WERI-Rb-1 (cell line): ENCODE measurements around the gene ROGDI.

Source experiments
- DNase-seq: peaks from one replicate; pipeline ENCODE4 v3.0.0-alpha.2; 2020
- H3K27ac ChIP-seq: fragments of 250-450 bp; sonication (Bioruptor Pico); 2 replicates; pipeline ENCODE4 v1.5.1; 2020; ENCODE audit warnings: mild to moderate bottlenecking, moderate library complexity
- H3K27me3 ChIP-seq: fragments of 250-450 bp; sonication (Bioruptor Pico); 2 replicates; pipeline ENCODE4 v1.5.1; 2021; ENCODE audit warnings: mild to moderate bottlenecking, low read depth, moderate library complexity; ENCODE audit not compliant: insufficient read depth, severe bottlenecking
- H3K36me3 ChIP-seq: fragments of 250-450 bp; sonication (Bioruptor Pico); 2 replicates; pipeline ENCODE4 v1.5.1; 2020; ENCODE audit warnings: mild to moderate bottlenecking, moderate library complexity
- H3K4me3 ChIP-seq: 2 replicates; pipeline ENCODE4 v1.5.1; 2011; ENCODE audit warnings: low read depth, mild to moderate bottlenecking, control low read depth, low read length
- H3K9me3 ChIP-seq: fragments of 250-450 bp; sonication (Bioruptor Pico); 2 replicates; pipeline ENCODE4 v1.5.1; 2021; ENCODE audit warnings: mild to moderate bottlenecking, moderate library complexity; ENCODE audit not compliant: severe bottlenecking
- CTCF ChIP-seq: IDR thresholded peaks from 2 replicates; pipeline ENCODE4 v1.5.1; 2011; ENCODE audit warnings: low read depth, mild to moderate bottlenecking, control low read depth, inconsistent platforms, low read length

The ROGDI gene

GRCh38 chr16:4840984-4841383 is 38.6 kb upstream of the ROGDI start:
- Histone ChIP-seq H3K27ac (no peak overlapping the region), H3K36me3 (peaks cover 81% of the 10 kb centered on the region), H3K27me3 (no peaks in the 10 kb centered on the region), H3K9me3 (no peaks in the 10 kb centered on the region), H3K4me3 (no peak overlapping the region)
- no peak for TF ChIP-seq CTCF
- DNase-seq, result no peak

- Histone ChIP-seq H3K4me3 (no peak overlapping the region), H3K36me3 (peaks cover 80% of the 10 kb centered on the region), H3K27ac (no peak overlapping the region), H3K9me3 (no peaks in the 10 kb centered on the region), H3K27me3 (no peaks in the 10 kb centered on the region)
- TF ChIP-seq CTCF, result no peak
- no peak for DNase-seq
These were observed 37.5 kb upstream of the ROGDI start for GRCh38 chr16:4839942-4840341.

- Histone ChIP-seq H3K27me3 (no peaks in the 10 kb centered on the region), H3K9me3 (no peaks in the 10 kb centered on the region), H3K36me3 (peaks cover 77% of the 10 kb centered on the region), H3K27ac (no peak overlapping the region), H3K4me3 (no peak overlapping the region)
- no peak for DNase-seq
- TF ChIP-seq CTCF, result no peak
These were observed 35.5 kb upstream of the ROGDI start for GRCh38 chr16:4837733-4838501.

- no peak for DNase-seq
- peaks cover 77% of the 10 kb centered on the region for H3K36me3 ChIP-seq
These were observed 34.3 kb upstream of the ROGDI start for GRCh38 chr16:4836727-4837126.

GRCh38 chr16:4833584-4833983 is 31.2 kb upstream of the ROGDI start:
- DNase-seq, result no peak
- peaks cover 80% of the 10 kb centered on the region for H3K36me3 ChIP-seq

More at GRCh38 chr16:4836727-4837126, 34.3 kb upstream of the ROGDI start:
- no peak overlapping the region for H3K27ac ChIP-seq
- TF ChIP-seq CTCF, result no peak
- H3K27me3 ChIP-seq, result no peaks in the 10 kb centered on the region
- H3K9me3 ChIP-seq, result no peaks in the 10 kb centered on the region
- H3K4me3 ChIP-seq, result no peak overlapping the region

More at GRCh38 chr16:4833584-4833983, 31.2 kb upstream of the ROGDI start:
- Histone ChIP-seq H3K4me3 (no peak overlapping the region), H3K27ac (no peak overlapping the region), H3K9me3 (no peaks in the 10 kb centered on the region), H3K27me3 (no peaks in the 10 kb centered on the region)
- no peak for TF ChIP-seq CTCF
